IPS DF 6.9 (cell line): Measurements from ENCODE around the gene SNTA1.

ENCODE experiments used
- DNase-seq: peaks from one replicate; pipeline ENCODE4 v3.0.0-alpha.2; 2013; ENCODE audit warnings: low read depth, low spot score
- H3K27ac ChIP-seq: one replicate; pipeline ENCODE4 v1.5.1; 2013; ENCODE audit warnings: low read length, control low read depth
- H3K27me3 ChIP-seq: 2 replicates; pipeline ENCODE4 v1.6.1; 2013; ENCODE audit warnings: mild to moderate bottlenecking, low read length; ENCODE audit not compliant: control insufficient read depth, insufficient read depth
- H3K36me3 ChIP-seq: 2 replicates; pipeline ENCODE4 v1.6.1; 2013; ENCODE audit warnings: low read length; ENCODE audit not compliant: control insufficient read depth, insufficient read depth
- H3K4me1 ChIP-seq: 2 replicates; pipeline ENCODE4 v1.6.1; 2013; ENCODE audit warnings: low read length; ENCODE audit not compliant: control insufficient read depth, insufficient read depth
- H3K4me3 ChIP-seq: 2 replicates; pipeline ENCODE4 v1.5.1; 2013; ENCODE audit warnings: mild to moderate bottlenecking, low read length
- H3K9me3 ChIP-seq: 2 replicates; pipeline ENCODE4 v1.6.1; 2013; ENCODE audit warnings: low read length, inconsistent platforms; ENCODE audit not compliant: control insufficient read depth, insufficient read depth
- WGBS: extraction: QIAGEN DNeasy Blood & Tissue Kit; methylation state at CpG from one replicate; pipeline ENCODE4 v1.1.7; 2013; ENCODE audit warnings: mixed read lengths, missing lambda C conversion rate; ENCODE audit not compliant: insufficient read length, insufficient coverage; 5-methylcytosine and 5-hydroxymethylcytosine counted together

SNTA1 gene

GRCh38 chr20:33480048-33480447 lies 36.5 kb upstream of the SNTA1 start:
- no peaks in the 10 kb centered on the region for H3K36me3 ChIP-seq
- no peaks in the 10 kb centered on the region for H3K27me3 ChIP-seq
- peaks cover 2% of the 10 kb centered on the region; the same call in 1 of the 2 replicates for H3K4me1 ChIP-seq
- DNase-seq, result no peak
- no CpG with 5 or more reads among the region's 5 CpGs for WGBS
- no peaks in the 10 kb centered on the region for H3K9me3 ChIP-seq
- no peak overlapping the region for H3K27ac ChIP-seq
- H3K4me3 ChIP-seq, result no peak overlapping the region

GRCh38 chr20:33477386-33478234 lies 34.0 kb upstream of the SNTA1 start:
- no CpG with 5 or more reads among the region's 7 CpGs for WGBS
- no peak for DNase-seq
- Histone ChIP-seq H3K9me3 (no peaks in the 10 kb centered on the region), H3K4me1 (peaks cover 2% of the 10 kb centered on the region; the same call in 1 of the 2 replicates), H3K27ac (no peak overlapping the region), H3K27me3 (no peaks in the 10 kb centered on the region), H3K36me3 (no peaks in the 10 kb centered on the region), H3K4me3 (no peak overlapping the region)

- no peak overlapping the region for H3K4me3 ChIP-seq
- H3K27ac ChIP-seq, result no peak overlapping the region
- no peak for DNase-seq
Observed at GRCh38 chr20:33475381-33476152, 32.0 kb upstream of the SNTA1 start.

GRCh38 chr20:33474963-33475362 lies 31.4 kb upstream of the SNTA1 start:
- WGBS, result no CpG with 5 or more reads among the region's 11 CpGs
- Histone ChIP-seq H3K4me3 (no peak overlapping the region), H3K27me3 (no peaks in the 10 kb centered on the region), H3K4me1 (peaks cover 2% of the 10 kb centered on the region; the same call in 1 of the 2 replicates), H3K36me3 (no peaks in the 10 kb centered on the region), H3K27ac (no peak overlapping the region), H3K9me3 (no peaks in the 10 kb centered on the region)
- DNase-seq, result no peak

More at GRCh38 chr20:33475381-33476152, 32.0 kb upstream of the SNTA1 start:
- WGBS, result no CpG with 5 or more reads among the region's 14 CpGs
- Histone ChIP-seq H3K4me1 (peaks cover 2% of the 10 kb centered on the region; the same call in 1 of the 2 replicates), H3K9me3 (no peaks in the 10 kb centered on the region), H3K36me3 (no peaks in the 10 kb centered on the region), H3K27me3 (no peaks in the 10 kb centered on the region)

- WGBS, result no CpG with 5 or more reads among the region's 7 CpGs
- no peaks in the 10 kb centered on the region for H3K27me3 ChIP-seq
- no peak overlapping the region for H3K27ac ChIP-seq
- H3K4me3 ChIP-seq, result no peak overlapping the region
- H3K4me1 ChIP-seq, result peaks cover 2% of the 10 kb centered on the region; the same call in 1 of the 2 replicates
- DNase-seq, result no peak
- H3K36me3 ChIP-seq, result no peaks in the 10 kb centered on the region
- no peaks in the 10 kb centered on the region for H3K9me3 ChIP-seq
Observed at GRCh38 chr20:33474097-33474873, 30.7 kb upstream of the SNTA1 start.

GRCh38 chr20:33472868-33473435 lies 29.4 kb upstream of the SNTA1 start:
- no peak overlapping the region for H3K4me3 ChIP-seq
- peaks cover 2% of the 10 kb centered on the region; the same call in 1 of the 2 replicates for H3K4me1 ChIP-seq
- H3K36me3 ChIP-seq, result no peaks in the 10 kb centered on the region
- no peak for DNase-seq
- H3K9me3 ChIP-seq, result no peaks in the 10 kb centered on the region
- no CpG with 5 or more reads among the region's 7 CpGs for WGBS
- H3K27me3 ChIP-seq, result no peaks in the 10 kb centered on the region
- H3K27ac ChIP-seq, result no peak overlapping the region

GRCh38 chr20:33470866-33471265 lies 27.3 kb upstream of the SNTA1 start:
- WGBS, result no CpG with 5 or more reads among the region's 3 CpGs
- Histone ChIP-seq H3K9me3 (no peaks in the 10 kb centered on the region), H3K27ac (no peak overlapping the region), H3K36me3 (no peaks in the 10 kb centered on the region), H3K27me3 (no peaks in the 10 kb centered on the region), H3K4me1 (peaks cover 2% of the 10 kb centered on the region; the same call in 1 of the 2 replicates), H3K4me3 (no peak overlapping the region)
- no peak for DNase-seq

GRCh38 chr20:33470457-33470856 lies 26.9 kb upstream of the SNTA1 start:
- Histone ChIP-seq H3K4me3 (no peak overlapping the region), H3K4me1 (peaks cover under 1% of the 10 kb centered on the region; the same call in 1 of the 2 replicates)
- WGBS, result no CpG with 5 or more reads among the region's 4 CpGs

GRCh38 chr20:33466303-33466646 lies 22.7 kb upstream of the SNTA1 start:
- no peak for DNase-seq
- Histone ChIP-seq H3K9me3 (no peaks in the 10 kb centered on the region), H3K27me3 (no peaks in the 10 kb centered on the region), H3K27ac (no peak overlapping the region), H3K36me3 (no peaks in the 10 kb centered on the region), H3K4me3 (no peak overlapping the region), H3K4me1 (no peaks in the 10 kb centered on the region)
- WGBS, result no CpG with 5 or more reads among the region's 3 CpGs

More at GRCh38 chr20:33470457-33470856, 26.9 kb upstream of the SNTA1 start:
- no peak overlapping the region for H3K27ac ChIP-seq
- no peaks in the 10 kb centered on the region for H3K27me3 ChIP-seq
- DNase-seq, result no peak
- H3K9me3 ChIP-seq, result no peaks in the 10 kb centered on the region
- H3K36me3 ChIP-seq, result no peaks in the 10 kb centered on the region
